Measurements from ENCODE around the gene COMT.

The COMT gene

DNA sequence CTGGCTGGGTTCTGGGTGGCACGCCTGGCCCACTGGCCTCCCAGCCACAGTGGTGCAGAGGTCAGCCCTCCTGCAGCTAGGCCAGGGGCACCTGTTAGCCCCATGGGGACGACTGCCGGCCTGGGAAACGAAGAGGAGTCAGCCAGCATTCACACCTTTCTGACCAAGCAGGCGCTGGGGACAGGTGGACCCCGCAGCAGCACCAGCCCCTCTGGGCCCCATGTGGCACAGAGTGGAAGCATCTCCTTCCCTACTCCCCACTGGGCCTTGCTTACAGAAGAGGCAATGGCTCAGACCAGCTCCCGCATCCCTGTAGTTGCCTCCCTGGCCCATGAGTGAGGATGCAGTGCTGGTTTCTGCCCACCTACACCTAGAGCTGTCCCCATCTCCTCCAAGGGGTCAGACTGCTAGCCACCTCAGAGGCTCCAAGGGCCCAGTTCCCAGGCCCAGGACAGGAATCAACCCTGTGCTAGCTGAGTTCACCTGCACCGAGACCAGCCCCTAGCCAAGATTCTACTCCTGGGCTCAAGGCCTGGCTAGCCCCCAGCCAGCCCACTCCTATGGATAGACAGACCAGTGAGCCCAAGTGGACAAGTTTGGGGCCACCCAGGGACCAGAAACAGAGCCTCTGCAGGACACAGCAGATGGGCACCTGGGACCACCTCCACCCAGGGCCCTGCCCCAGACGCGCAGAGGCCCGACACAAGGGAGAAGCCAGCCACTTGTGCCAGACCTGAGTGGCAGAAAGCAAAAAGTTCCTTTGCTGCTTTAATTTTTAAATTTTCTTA, 27.8 kb downstream of the COMT start:
- DNase-seq (ENCODE audit: low spot score) = no peak

- no peak for DNase-seq (ENCODE audit: low spot score)
Measured at GRCh38 chr22:19970031-19970478, 28.5 kb downstream of the COMT start.

GRCh38 chr22:19970479-19971275, 29.1 kb downstream of the COMT start:
- DNase-seq (ENCODE audit: low spot score) = peak; percentile 75

GRCh38 chr22:19971276-19972124, 29.9 kb downstream of the COMT start:
- DNase-seq (ENCODE audit: low spot score) = no peak

- no peak for DNase-seq (ENCODE audit: low spot score)
Measured at GRCh38 chr22:19972251-19972650, 30.7 kb downstream of the COMT start.

DNA sequence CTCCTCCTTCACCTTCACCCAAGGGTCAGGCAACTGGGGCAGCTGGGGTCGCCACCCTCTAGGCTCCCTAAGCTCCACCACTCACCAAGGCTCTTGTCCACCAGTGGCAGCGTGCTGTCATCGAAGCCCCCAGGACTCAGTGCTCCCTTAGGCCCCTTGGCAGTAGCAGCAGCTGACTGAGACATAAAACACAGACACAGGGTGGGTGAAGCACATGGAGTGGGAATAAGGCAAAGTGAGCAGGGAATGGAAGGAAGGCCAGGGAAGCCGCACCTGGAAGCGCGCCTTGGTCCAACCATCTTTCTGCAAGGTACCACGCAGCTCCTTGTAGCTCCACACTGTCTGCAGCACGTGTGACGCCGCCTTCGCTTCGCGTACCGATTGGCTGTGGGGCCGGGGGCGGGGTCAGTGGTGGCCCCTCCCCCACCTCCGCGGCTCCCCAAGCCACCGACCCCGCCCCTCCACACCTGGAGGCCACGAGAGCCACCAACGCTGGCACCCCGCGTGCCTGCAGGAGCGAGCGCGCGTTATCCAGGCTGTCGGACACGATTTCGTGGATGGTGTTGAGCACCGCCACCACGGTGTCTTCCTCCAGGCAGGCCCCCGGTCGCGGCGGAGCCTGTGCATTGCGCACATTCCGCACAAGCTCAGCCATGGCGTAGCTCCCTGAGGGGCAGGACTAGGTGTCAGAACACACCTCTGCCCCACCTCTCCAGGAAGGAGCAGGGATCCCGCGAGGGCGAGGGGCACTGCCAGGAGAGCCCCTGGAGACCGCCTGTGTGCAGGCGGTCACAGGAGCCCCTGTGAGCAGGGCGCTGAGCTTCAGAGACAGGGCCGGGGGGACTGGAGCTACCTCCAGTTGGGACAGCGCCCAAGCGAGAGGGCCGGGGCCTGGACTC, 31.3 kb downstream of the COMT start:
- DNase-seq (ENCODE audit: low spot score) = no peak

DNA sequence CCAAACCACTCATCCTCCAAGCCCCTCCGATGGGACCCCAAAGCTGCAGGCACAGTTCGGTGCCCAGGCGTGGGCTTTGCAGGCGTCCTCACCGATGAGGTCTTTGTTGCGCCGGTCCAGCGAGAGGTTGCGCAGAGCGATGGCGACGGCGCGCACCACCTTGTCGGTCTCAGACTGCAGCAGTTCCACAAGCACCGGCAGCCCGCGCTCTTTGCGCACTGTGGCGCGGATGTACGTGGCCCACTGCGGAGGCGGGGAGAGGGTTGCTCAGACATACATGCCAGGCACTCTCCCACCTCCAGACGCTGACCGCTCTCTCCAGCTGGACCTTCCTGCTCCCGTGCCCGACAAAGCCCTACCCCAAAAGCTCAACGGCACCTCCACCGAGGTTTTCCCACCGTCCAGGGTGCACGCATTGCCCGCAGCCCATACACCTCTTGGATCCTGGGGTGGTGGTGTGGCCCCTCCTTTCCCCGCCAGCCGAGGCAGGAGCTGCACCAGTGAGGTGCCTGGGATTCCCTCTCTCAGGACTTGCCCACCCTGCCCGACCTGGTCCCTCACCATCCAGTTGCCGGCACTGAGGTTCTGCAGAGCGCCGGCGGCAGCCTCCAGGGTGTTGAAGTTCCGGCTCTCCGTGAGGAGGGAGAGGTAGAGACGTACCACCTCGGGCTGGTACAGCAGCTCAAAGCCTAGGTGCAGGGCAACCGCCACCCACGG, 32.1 kb downstream of the COMT start:
- no peak for DNase-seq (ENCODE audit: low spot score)

DNA sequence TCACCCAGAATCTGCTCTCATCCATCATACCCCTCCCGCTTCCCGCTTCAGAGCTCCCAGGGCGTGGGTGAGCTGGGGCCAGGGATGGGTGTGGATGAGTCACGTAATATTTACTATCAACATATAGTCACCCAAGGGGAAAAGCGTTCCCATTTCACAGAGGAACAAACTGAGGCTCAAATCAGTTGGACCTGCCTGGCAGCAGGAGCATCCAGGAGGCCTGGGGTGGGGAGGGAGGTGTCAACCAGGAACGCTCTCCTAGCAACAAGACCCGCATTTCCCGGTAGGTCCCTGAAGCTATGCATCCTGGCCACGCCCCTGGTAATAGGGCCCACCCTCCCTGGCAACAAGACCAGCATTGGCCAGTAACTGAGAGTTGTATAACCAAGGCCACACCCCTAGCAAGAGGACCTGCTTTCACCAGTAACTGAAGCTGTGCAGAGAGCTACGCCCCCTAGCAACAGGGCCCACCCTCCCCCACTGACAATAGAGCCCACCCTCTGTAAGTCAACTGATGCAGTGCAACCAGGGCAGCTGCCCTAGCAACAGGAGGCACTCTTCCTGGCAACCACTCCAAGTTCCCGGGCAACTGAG, 32.8 kb downstream of the COMT start:
- DNase-seq (ENCODE audit: low spot score) = peak; percentile 34

DNA sequence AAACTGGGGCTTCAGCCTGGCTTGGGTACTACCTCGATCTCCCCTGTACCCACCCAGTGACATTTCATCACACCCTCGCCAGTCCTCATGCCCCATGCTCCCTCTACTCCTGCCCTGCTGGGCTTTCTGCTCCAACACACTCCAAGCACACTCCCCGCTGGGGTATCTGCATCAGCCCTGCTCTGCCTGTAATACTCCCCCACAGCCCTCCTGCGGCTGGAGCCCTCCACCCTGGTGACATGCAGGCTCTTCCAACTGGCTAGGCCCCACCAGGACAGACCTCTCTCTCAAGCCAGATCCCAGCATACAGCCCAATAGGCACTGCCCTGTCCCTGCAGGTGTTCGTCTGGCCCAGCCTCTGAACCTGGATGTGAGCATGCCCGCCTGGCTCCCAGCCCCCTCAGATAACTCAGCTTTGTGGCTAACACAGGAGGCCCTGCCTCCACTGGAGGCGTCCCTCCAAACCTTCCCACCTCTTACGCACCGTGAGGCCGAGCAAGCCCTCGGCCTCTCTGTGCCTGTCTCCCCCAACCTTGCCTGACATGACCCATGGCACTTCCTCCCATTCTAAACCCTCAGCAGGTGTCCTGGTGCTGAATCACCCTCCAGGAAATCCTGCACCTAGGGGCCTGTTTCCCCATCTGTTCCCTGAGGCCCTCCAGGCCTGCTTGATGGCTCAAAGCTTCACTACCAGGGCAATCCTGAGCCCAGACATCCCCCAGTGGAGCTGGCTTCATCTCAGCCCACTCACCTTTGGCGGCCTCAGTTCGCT, 33.5 kb downstream of the COMT start:
- DNase-seq (ENCODE audit: low spot score) = no peak

DNA sequence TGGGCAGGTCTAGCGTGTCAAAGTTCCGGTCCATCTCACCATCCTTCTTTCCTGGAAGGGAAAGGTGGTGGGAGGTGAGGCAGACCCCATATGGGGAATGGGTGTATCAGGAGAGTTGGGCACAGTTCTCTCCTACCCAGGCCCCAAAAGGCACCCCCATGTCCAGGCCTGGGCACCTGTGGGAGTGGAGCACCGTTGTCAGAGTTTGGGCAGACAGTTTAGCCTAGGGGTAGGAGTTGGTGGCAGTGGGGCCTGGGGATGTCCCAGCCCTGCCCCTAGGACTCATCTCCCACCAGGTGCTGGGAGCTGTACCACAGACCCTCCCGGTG, 34.1 kb downstream of the COMT start:
- DNase-seq (ENCODE audit: low spot score) = no peak

DNA sequence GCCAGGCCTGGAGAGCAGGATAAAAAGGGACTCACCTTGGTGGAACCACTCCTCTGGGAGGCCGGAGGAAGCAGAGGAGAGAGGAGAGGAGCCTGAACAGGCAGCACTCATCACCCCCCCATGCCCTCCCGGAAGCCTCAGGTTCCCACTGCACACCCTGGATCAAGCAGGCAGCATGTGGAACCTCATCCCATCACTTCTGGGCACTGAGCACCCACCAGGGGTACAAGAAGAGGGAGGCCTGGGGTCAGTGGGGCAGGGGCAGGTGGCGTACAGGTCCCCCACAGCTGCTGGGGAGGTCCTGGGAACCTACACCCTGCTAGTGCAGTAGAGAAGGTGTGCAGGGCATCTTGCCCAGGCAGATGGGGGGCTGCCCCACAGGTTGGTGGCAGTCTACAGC, 35.1 kb downstream of the COMT start:
- no peak for DNase-seq (ENCODE audit: low spot score)

DNA sequence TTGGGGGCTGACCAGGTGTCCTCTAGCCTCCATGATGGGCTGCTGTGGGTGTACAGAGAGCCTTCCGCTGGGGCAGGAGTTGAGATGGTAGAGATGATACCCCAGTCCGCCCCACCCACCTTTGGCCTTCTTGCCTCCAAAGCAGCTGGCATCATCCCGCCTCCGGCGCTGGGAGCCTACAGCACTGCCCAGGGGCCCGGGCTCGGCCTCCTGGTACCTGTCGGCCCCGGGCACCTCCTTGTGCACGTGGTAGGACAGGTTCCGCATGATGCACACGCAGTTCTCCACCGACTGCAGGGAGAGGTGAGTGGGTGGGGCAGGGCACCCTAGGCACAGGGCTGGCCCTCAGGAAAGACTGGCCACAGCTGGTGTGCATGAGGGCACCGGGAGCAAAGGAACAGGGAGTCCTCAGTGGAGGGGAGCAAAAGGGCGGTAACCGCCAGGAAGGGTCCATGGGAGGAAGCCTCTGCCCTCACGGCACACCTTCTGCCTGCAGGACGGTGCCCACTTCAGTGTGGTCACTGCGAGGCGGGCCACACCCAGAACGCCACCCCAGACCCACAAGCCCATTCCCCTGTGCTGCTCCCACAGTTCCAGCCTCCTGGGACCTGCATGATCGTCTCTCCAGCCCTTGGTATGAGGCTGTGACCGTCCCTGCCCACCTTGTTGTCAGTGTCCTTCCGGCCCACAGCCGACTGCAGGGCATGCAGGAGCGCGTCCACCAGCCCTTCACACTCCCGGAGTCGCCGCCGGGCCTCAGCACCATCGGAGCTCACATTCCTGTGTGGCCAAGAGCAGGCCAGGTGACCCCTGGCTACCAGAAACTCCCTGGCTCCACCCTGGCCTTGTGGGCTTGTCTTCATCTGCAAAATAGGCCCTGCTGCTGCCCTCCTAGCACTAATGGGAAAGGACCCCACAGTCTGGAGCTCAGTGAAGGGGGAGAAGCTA, 36.0 kb downstream of the COMT start:
- DNase-seq (ENCODE audit: low spot score) = no peak

DNA sequence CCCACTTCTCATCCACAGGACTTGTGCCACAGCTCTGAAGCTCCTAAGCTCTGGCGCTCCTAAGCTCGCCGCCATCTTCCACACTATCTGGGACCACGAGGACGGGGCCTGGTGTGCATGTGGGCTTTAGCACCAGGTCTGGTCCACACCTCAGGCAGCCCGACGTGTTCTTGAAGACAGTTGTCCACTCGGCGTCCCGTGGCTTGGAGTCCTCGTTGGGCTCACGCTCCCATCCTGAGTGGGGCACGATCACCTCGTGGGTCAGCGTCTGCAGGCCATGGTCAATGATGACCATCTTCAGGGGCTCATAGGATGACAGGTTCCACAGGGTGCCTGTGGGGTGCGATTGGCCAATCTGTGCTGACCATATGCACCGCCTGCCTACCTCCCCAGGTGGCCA, 37.2 kb downstream of the COMT start:
- DNase-seq (ENCODE audit: low spot score) = no peak

- DNase-seq (ENCODE audit: low spot score) = no peak
Measured at GRCh38 chr22:19979712-19980493, 38.3 kb downstream of the COMT start.

DNA sequence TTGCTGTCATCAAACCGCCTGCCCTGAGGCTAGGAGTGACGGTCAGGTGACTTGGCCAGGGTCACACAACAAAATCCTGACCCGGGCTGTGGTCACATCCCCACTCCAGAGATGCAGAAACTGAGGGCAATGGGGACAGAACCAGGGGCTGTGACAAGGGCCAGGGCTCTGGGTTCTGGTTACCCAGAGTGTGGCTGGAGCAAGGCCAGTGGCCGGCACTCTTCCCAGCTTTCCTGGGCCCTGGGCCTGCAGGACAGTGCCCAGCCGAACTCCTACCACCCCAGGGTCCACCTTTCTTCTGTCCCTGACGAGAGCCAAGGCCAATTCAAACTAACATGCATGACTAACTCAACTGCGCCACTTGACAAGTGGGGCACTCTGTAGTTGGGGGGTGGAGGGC, 39.2 kb downstream of the COMT start:
- DNase-seq (ENCODE audit: low spot score) = no peak

GRCh38 chr22:19981171-19981960, 39.8 kb downstream of the COMT start:
- no peak for DNase-seq (ENCODE audit: low spot score)
